Lower leg skin (tissue), 4 donors: ENCODE measurements around the gene DCAKD. TPM values are rescaled to one million over a fixed set of nuclear protein-coding genes. Genes with fewer than 3 reads are reported as not detected.

Experiments
- DNase-seq, 2 donors: peaks; one replicate each; pipeline ENCODE4 v3.0.0-alpha.2; 2019; ENCODE audit warnings: low spot score in 2 of 2
- H3K4me3 ChIP-seq: fragments of 200-600 bp; sonication (generic); 2 replicates; pipeline ENCODE4 v1.5.1; 2017; ENCODE audit warnings: mild to moderate bottlenecking, low read depth; ENCODE audit not compliant: poor library complexity, severe bottlenecking
- POLR2A ChIP-seq, 2 donors: fragments of 450-650 bp; IDR thresholded peaks; one replicate each; pipeline ENCODE4 v1.6.1; 2016 to 2017; ENCODE audit warnings: antibody characterized with exemption in 2 of 2, mild to moderate bottlenecking in 1 of 2, moderate library complexity in 1 of 2
- WGBS, 2 donors: methylation state at CpG; one replicate each; pipeline ENCODE4 v1.1.5; 2018; 5-methylcytosine and 5-hydroxymethylcytosine counted together
- intact Hi-C: fragments of 100-400 bp; cut with DNase I; formaldehyde crosslinking; loops from one replicate; pipeline ENCODE4 v1.15.0; 2023; ENCODE audit warnings: low total_unique reads
- total RNA-seq, 4 donors: library from RNA; depleted of rRNA; stranded (reverse); fragments of >200 nt; gene quantifications; one replicate each; pipeline ENCODE4 v1.1.0, GENCODE V29; 2016
- TF ChIP-seq, protein P1 (sequence below), 3 donors: fragments of 450-650 bp; IDR thresholded peaks; one replicate each; pipeline ENCODE4 v1.5.1; 2016; ENCODE audit warnings: antibody characterized with exemption in 3 of 3, mild to moderate bottlenecking in 3 of 3, moderate library complexity in 2 of 3

DCAKD gene
- total RNA-seq, 4 donors from 2014 or later: 47.9 to 70.2 (median 61.0) TPM

DNA sequence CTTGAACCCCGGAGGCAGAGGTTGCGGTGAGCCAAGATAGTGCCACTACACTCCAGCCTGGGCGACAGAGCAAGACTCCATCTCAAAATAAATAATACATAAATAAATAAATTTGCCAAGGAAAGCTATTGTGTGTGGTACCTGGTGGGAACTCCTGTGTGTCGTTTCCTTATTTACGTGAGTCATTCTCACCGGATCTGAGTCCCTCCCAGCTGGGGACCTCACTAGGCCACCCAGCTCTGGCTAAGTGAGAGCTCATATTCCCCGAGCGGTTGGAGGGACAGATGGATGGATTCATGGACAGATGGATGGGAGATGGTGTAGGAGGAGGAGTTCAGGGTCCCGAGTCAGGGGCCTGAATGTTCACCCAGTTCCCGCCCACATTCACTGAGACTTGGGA is 60.4 kb downstream of the DCAKD start:
- no peak for DNase-seq
- TF ChIP-seq, protein P1, sequence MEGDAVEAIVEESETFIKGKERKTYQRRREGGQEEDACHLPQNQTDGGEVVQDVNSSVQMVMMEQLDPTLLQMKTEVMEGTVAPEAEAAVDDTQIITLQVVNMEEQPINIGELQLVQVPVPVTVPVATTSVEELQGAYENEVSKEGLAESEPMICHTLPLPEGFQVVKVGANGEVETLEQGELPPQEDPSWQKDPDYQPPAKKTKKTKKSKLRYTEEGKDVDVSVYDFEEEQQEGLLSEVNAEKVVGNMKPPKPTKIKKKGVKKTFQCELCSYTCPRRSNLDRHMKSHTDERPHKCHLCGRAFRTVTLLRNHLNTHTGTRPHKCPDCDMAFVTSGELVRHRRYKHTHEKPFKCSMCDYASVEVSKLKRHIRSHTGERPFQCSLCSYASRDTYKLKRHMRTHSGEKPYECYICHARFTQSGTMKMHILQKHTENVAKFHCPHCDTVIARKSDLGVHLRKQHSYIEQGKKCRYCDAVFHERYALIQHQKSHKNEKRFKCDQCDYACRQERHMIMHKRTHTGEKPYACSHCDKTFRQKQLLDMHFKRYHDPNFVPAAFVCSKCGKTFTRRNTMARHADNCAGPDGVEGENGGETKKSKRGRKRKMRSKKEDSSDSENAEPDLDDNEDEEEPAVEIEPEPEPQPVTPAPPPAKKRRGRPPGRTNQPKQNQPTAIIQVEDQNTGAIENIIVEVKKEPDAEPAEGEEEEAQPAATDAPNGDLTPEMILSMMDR (IDR thresholded peaks at IDR 0.05): no peak
- TF ChIP-seq POLR2A (IDR thresholded peaks at IDR 0.05): no peak
- H3K4me3 ChIP-seq: no peak overlapping the region
- WGBS, 2 donors: 84 to 90% methylated on average over 10 of the region's 10 CpGs
- intact Hi-C loops: no loop called here

DNA sequence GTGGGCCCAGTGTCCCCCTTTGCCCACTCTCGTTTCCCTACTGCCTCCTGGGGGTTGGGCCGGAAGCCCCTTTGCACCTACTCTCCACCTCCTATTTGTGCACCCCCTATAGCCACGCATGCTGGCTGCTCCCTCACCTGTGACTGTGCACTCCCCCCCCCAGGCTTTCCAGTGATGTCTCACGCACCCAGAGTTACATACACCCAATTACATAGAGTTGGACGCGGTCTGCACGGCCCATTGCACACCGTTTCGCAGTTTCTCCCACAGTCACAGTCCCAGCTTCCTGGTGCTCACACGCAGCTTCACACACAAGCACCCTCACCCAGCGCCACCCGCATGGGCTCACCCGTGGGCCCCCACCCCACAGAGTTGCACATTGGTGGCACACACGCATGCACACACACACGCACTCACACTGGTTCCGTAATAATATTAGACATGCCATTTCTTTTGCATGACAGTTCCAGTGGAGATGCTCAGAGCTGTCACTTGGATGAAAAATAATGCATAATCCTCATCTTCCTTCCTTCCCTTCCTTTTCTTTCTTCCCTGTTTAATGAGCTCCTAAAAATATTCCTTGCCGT is 61.8 kb downstream of the DCAKD start:
- 88 to 92% methylated on average over 17 of the region's 17 CpGs for whole genome bisulfite sequencing, 2 donors
- TF ChIP-seq, protein P1 (IDR thresholded peaks at IDR 0.05): no peak
- no peak for TF ChIP-seq POLR2A (IDR thresholded peaks at IDR 0.05)
- no peak overlapping the region for H3K4me3 ChIP-seq
- intact Hi-C loops: no loop called here
- DNase-seq: no peak

DNA sequence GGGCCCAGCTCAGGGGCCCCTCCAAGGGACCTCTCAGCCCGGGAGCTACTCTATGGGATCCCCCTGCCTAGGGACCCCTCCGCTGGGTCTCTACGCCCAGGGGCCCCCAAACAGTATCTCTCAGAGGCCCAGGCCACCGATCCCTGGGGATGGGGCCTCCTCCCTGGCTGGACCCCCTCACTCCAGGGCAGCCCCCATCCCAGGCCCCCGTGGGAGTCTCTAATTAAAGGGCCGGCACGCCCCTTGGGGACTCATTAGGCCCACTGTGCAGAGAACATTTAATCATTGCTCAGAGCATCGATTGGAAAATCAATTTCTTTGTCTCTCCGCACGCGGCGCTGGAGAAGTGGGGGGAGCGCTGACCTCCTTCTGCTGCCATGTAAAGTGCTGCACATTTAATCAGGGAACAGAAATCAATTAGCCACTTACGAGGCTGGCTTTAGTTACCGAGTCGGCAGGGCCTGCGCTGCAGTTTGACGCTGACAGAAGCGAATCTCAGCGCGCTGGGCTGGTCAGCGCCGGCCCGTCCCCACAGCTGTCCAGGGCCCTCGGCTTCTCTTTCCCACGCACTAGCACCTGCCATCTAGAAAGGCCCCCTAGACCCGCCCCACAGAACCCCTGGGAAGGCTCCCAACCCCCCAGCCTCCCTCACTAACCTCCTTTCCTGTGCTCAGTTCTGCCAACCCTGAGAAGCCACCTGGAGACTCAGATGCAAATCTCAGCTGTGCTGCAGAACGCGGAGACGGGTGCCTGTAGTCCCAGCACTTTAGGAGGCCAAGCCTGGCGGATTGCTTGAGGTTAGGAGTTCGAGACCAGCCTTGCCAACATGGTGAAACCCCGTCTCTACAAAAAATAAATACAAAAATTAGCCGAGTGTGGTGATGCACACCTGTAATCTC is 63.1 kb downstream of the DCAKD start:
- H3K4me3 ChIP-seq: no peak overlapping the region
- DNase-seq: no peak
- intact Hi-C loops: no loop called here
- TF ChIP-seq, protein P1 (IDR thresholded peaks at IDR 0.05): no peak
- TF ChIP-seq POLR2A (IDR thresholded peaks at IDR 0.05): no peak
- WGBS, 2 donors: 58 to 65% methylated on average over 33 to 34 of the region's 34 CpGs

DNA sequence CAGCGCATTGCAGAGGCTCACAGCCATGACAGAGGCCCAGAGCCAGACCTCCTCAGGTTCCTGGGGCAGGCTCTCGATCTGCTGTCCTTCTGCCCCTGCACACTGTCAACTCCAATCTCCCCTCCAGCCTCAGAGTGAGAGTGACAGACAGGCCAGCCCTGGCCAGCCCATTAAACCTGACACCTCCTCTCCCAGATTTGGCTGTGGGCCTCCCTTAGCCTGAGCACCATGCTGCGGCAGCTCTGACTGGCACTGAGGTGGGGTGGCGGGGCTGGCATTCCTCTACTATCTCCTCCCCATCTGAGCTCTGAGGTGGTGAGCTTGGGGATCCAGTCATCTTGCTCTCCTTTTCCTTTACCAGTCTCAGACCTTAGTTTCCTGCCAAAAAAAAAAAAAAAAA is 67.9 kb downstream of the DCAKD start:
- intact Hi-C loops: no loop called here
- WGBS, 2 donors: 87 to 89% methylated on average over 4 of the region's 4 CpGs
- H3K4me3 ChIP-seq: no peak overlapping the region
- no peak for TF ChIP-seq POLR2A (IDR thresholded peaks at IDR 0.05)
- TF ChIP-seq, protein P1 (IDR thresholded peaks at IDR 0.05): no peak
- no peak for DNase-seq

DNA sequence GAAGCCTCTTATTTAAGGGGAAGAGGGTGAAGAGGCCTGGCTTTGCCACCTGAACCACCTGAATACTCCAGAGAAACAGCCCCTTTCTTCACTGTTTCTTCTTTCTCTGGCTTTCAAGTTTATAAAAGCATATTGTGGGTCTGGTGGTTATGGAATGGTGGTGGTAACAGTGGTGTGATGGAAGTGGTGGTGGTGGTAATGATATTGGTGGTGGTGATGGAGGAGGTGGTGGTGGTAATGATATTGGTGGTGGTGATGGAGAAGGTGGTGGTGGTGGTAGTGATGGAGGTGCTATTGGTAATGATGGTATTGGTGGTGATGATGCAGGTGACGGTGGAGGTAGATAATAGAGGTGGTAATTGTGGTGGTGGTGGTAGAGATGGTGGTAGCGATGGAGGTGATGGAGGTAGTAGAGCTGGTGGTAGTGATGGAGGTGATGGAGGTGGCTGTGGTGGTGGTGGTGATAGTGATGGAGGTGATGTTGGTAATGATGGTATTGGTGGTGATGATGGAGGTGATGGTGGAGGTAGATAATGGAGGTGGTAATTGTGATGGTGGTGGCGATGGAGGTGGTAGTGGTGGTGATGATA is 69.2 kb downstream of the DCAKD start:
- TF ChIP-seq, protein P1 (IDR thresholded peaks at IDR 0.05): no peak
- TF ChIP-seq POLR2A (IDR thresholded peaks at IDR 0.05): no peak
- H3K4me3 ChIP-seq: no peak overlapping the region
- intact Hi-C loops: no loop called here
- WGBS, 2 donors: 91 to 97% methylated on average over 3 of the region's 3 CpGs
- DNase-seq: no peak
